22Rv1 (cell line): Measurements from ENCODE around the gene NFATC1.

ENCODE experiments used
- H3K27ac ChIP-seq: fragments of 450-650 bp; 2 replicates; pipeline ENCODE4 v1.5.1; 2017
- CTCF ChIP-seq: fragments of 450-650 bp; IDR thresholded peaks from 2 replicates; pipeline ENCODE4 v1.5.1; 2017; ENCODE audit warnings: mild to moderate bottlenecking
- ZFX ChIP-seq: fragments of 450-650 bp; IDR thresholded peaks from 2 replicates; pipeline ENCODE4 v1.6.1; 2017; ENCODE audit warnings: antibody characterized with exemption, borderline replicate concordance

Gene NFATC1

GRCh38 chr18:79438898-79439627 is 43.3 kb downstream of the NFATC1 start:
- TF ChIP-seq CTCF (no peak), ZFX (no peak)

GRCh38 chr18:79439628-79440023 is 43.9 kb downstream of the NFATC1 start:
- H3K27ac ChIP-seq = no peak overlapping the region
- TF ChIP-seq CTCF = no peak
- TF ChIP-seq ZFX = no peak

More at GRCh38 chr18:79438898-79439627, 43.3 kb downstream of the NFATC1 start:
- no peak overlapping the region for H3K27ac ChIP-seq

- H3K27ac ChIP-seq = no peak overlapping the region
- TF ChIP-seq ZFX (no peak), CTCF (no peak)
These were observed 44.8 kb downstream of the NFATC1 start for GRCh38 chr18:79440316-79441110.

- no peak overlapping the region for H3K27ac ChIP-seq
- TF ChIP-seq CTCF (no peak), ZFX (no peak)
These were observed 45.7 kb downstream of the NFATC1 start for GRCh38 chr18:79441420-79441819.

GRCh38 chr18:79442508-79443221 is 46.9 kb downstream of the NFATC1 start:
- no peak overlapping the region for H3K27ac ChIP-seq

GRCh38 chr18:79445221-79445620 is 49.5 kb downstream of the NFATC1 start:
- TF ChIP-seq CTCF (no peak), ZFX (no peak)
- no peak overlapping the region for H3K27ac ChIP-seq

More at GRCh38 chr18:79442508-79443221, 46.9 kb downstream of the NFATC1 start:
- TF ChIP-seq ZFX (no peak), CTCF (no peak)
